Esophagus squamous epithelium (tissue), 4 donors: ENCODE results near the gene LDHB.

Experiments
- CTCF ChIP-seq, 6 experiments: fragments of 450-650 bp in 4 of 6; fragments of 200-600 bp in 2 of 6; sonication (generic) in 2 of 6; IDR thresholded peaks; one replicate each; pipeline ENCODE4 v1.5.1; 2016 to 2019; ENCODE audit warnings: antibody characterized with exemption in 6 of 6, mild to moderate bottlenecking in 4 of 6, moderate library complexity in 4 of 6
- POLR2A ChIP-seq, 4 donors: fragments of 450-650 bp; IDR thresholded peaks; one replicate each; pipeline ENCODE4 v1.6.1; 2017; ENCODE audit warnings: antibody characterized with exemption in 4 of 4, mild to moderate bottlenecking in 4 of 4, moderate library complexity in 3 of 4

- no peak for TF ChIP-seq CTCF (IDR thresholded peaks at IDR 0.05)
- TF ChIP-seq POLR2A (IDR thresholded peaks at IDR 0.05) = no peak
These were observed 10.5 kb downstream of the LDHB start for GRCh38 chr12:21647179-21647578.
